ENCODE results near the gene POGZ. TPM values are rescaled to one million over a fixed set of nuclear protein-coding genes. Genes with fewer than 3 reads are reported as not detected.
"Not testable (repeated sequence)": the region's sequence is repeated elsewhere in the genome, so short reads cannot be mapped to it uniquely, and the experiment has no call there.

Gene POGZ
- total RNA-seq, 1 experiment from 2014 or later, result 76.0 TPM

DNA sequence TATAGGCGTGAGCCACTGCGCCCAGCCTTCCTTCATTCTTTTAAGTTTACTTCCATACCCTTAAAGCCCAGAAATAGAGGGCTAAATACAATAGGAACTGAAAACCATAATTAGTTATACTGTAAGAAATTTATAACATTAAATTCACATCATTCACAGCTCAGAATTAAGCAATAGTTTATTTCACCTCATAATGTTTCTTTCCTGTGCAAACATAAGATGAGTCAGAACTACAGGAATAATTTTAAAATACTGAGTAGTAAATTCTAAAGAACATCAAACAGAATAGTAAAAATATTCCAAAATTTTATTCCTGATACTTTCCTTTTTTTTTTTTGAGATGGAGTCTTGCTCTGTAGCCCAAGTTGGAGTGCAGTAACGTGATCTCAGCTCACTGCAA lies 24.1 kb downstream of the POGZ start:
- no peak for DNase-seq (ENCODE audit: low read depth, low spot score)
- POLR2A ChIA-PET, result interaction anchor here (0.5 to 0.7 kb wide), 3 partner anchors 19 to 285 kb away, joined by 3 read pairs; no protein-coding TSS in a partner anchor
- Histone ChIP-seq H3K27me3 (ENCODE audit: control insufficient read depth, insufficient read depth, low read length) (no peaks in the 10 kb centered on the region), H3K27ac (ENCODE audit: low read length) (no peak overlapping the region), H3K4me1 (ENCODE audit: control insufficient read depth, insufficient read depth, low read length) (no peaks in the 10 kb centered on the region), H3K36me3 (ENCODE audit: control insufficient read depth, insufficient read depth, low read length) (no peaks in the 10 kb centered on the region), H3K4me3 (ENCODE audit: low read depth in 2 of 2, low read length in 2 of 2) (no peak overlapping the region), H3K9me3 (ENCODE audit: control insufficient read depth, insufficient read depth, low read depth, low read length) (no peaks in the 10 kb centered on the region)
- TF ChIP-seq SIN3A (IDR thresholded peaks at IDR 0.05; ENCODE audit: borderline replicate concordance, insufficient read depth, low read depth, low read length), result no peak
- TF ChIP-seq, protein P1, sequence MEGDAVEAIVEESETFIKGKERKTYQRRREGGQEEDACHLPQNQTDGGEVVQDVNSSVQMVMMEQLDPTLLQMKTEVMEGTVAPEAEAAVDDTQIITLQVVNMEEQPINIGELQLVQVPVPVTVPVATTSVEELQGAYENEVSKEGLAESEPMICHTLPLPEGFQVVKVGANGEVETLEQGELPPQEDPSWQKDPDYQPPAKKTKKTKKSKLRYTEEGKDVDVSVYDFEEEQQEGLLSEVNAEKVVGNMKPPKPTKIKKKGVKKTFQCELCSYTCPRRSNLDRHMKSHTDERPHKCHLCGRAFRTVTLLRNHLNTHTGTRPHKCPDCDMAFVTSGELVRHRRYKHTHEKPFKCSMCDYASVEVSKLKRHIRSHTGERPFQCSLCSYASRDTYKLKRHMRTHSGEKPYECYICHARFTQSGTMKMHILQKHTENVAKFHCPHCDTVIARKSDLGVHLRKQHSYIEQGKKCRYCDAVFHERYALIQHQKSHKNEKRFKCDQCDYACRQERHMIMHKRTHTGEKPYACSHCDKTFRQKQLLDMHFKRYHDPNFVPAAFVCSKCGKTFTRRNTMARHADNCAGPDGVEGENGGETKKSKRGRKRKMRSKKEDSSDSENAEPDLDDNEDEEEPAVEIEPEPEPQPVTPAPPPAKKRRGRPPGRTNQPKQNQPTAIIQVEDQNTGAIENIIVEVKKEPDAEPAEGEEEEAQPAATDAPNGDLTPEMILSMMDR (IDR thresholded peaks at IDR 0.05), result no peak
- TF ChIP-seq TCF7L2 (IDR thresholded peaks at IDR 0.05; ENCODE audit: low read depth, low read length), result no peak
- no peak for TF ChIP-seq POLR2AphosphoS5 (IDR thresholded peaks at IDR 0.05; ENCODE audit: low read depth, low read length)
- TF ChIP-seq, protein P2, sequence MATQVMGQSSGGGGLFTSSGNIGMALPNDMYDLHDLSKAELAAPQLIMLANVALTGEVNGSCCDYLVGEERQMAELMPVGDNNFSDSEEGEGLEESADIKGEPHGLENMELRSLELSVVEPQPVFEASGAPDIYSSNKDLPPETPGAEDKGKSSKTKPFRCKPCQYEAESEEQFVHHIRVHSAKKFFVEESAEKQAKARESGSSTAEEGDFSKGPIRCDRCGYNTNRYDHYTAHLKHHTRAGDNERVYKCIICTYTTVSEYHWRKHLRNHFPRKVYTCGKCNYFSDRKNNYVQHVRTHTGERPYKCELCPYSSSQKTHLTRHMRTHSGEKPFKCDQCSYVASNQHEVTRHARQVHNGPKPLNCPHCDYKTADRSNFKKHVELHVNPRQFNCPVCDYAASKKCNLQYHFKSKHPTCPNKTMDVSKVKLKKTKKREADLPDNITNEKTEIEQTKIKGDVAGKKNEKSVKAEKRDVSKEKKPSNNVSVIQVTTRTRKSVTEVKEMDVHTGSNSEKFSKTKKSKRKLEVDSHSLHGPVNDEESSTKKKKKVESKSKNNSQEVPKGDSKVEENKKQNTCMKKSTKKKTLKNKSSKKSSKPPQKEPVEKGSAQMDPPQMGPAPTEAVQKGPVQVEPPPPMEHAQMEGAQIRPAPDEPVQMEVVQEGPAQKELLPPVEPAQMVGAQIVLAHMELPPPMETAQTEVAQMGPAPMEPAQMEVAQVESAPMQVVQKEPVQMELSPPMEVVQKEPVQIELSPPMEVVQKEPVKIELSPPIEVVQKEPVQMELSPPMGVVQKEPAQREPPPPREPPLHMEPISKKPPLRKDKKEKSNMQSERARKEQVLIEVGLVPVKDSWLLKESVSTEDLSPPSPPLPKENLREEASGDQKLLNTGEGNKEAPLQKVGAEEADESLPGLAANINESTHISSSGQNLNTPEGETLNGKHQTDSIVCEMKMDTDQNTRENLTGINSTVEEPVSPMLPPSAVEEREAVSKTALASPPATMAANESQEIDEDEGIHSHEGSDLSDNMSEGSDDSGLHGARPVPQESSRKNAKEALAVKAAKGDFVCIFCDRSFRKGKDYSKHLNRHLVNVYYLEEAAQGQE (IDR thresholded peaks at IDR 0.05; ENCODE audit: insufficient read depth in 1 of 2, low read depth in 2 of 2, low read length in 1 of 2), result no peak
- no TSS peak for BruUV-seq (replicated peaks)
- no peak for ATAC-seq
- intact Hi-C loops (cut with micrococcal nuclease; ENCODE audit: unreplicated experiment), result no loop called here
- CTCF ChIA-PET, result interaction anchor here (0.7 kb wide), 2 partner anchors 107 to 134 kb away, joined by 3 read pairs; no protein-coding TSS in a partner anchor
- in situ Hi-C loops (cut with HindIII; ENCODE audit: low pct_unique_long_range_greater_than_20kb, low sequenced_read_pairs), result no loop called here

DNA sequence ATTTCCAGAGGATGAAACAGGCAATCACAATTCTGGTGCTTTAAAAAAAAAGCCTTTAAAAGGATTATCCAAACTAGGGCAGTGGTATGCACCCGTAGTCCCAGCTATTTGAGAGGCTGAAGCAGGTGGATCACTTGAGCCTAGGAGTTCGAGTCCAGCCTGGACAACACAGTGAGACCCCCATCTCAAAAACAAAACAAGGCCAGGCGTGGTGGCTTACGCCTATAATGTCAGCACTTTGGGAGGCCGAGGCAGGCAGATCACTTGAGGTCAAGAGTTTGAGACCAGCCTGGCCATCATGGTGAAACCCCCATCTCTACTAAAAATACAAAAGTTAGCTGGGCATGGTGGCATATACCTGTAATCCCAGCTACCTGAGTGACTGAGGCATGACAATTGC lies 25.5 kb downstream of the POGZ start:
- H3K9me3 ChIP-seq (ENCODE audit: control insufficient read depth, insufficient read depth, low read depth, low read length); H3K27ac ChIP-seq (ENCODE audit: low read length); POLR2A ChIA-PET; H3K4me1 ChIP-seq (ENCODE audit: control insufficient read depth, insufficient read depth, low read length); H3K36me3 ChIP-seq (ENCODE audit: control insufficient read depth, insufficient read depth, low read length); in situ Hi-C loops (cut with HindIII; ENCODE audit: low pct_unique_long_range_greater_than_20kb, low sequenced_read_pairs); CTCF ChIA-PET; ATAC-seq; intact Hi-C loops (cut with micrococcal nuclease; ENCODE audit: unreplicated experiment); H3K27me3 ChIP-seq (ENCODE audit: control insufficient read depth, insufficient read depth, low read length); BruUV-seq (replicated peaks); H3K4me3 ChIP-seq (ENCODE audit: low read depth in 2 of 2, low read length in 2 of 2); DNase-seq (ENCODE audit: low read depth, low spot score): not testable (repeated sequence)

DNA sequence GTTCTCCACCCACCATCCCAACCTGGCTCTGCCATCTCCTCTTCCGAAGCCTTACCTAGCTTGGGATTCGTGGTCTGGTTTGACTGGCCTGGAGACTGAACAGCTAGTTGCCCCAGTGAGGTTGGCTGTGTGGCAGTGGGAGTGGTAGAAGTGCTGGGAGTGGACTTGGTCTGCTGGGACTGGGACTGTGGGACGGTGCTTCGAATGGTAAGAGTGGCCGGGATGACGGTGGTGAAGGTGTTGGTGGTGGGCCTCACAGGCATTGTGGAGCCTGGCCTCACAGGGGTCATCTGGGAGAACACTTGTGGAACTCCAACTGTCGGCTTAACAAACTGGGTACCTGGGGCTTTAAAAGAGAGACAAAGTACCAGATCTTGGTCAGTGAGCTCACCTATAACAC lies 31.2 kb downstream of the POGZ start:
- in situ Hi-C loops (cut with HindIII; ENCODE audit: low pct_unique_long_range_greater_than_20kb, low sequenced_read_pairs), result no loop called here
- H3K36me3 ChIP-seq (ENCODE audit: control insufficient read depth, insufficient read depth, low read length), result peaks cover 25% of the 10 kb centered on the region

More for the DNA sequence above, 31.2 kb downstream of the POGZ start:
- H3K9me3 ChIP-seq (ENCODE audit: control insufficient read depth, insufficient read depth, low read depth, low read length), result no peaks in the 10 kb centered on the region
- no peak overlapping the region for H3K27ac ChIP-seq (ENCODE audit: low read length)
- no peaks in the 10 kb centered on the region for H3K27me3 ChIP-seq (ENCODE audit: control insufficient read depth, insufficient read depth, low read length)
- no TSS peak for BruUV-seq (replicated peaks)
- CTCF ChIA-PET, result no interaction called here
- no peaks in the 10 kb centered on the region for H3K4me1 ChIP-seq (ENCODE audit: control insufficient read depth, insufficient read depth, low read length)
- intact Hi-C loops (cut with micrococcal nuclease; ENCODE audit: unreplicated experiment), result no loop called here
- no peak for ATAC-seq
- H3K4me3 ChIP-seq (ENCODE audit: low read depth in 2 of 2, low read length in 2 of 2), result no peak overlapping the region
- no peak for DNase-seq (ENCODE audit: low read depth, low spot score)
- TF ChIP-seq SIN3A (IDR thresholded peaks at IDR 0.05; ENCODE audit: borderline replicate concordance, insufficient read depth, low read depth, low read length), result no peak
- TF ChIP-seq, protein P1 (IDR thresholded peaks at IDR 0.05), result no peak
- POLR2A ChIA-PET, result interaction anchor here (0.6 kb wide), 1 partner anchor 168 kb away, joined by 5 read pairs; no protein-coding TSS in a partner anchor
